Trophoblast cell (in vitro differentiated cells and primary cell): ENCODE measurements around the gene LRRC31.

ENCODE experiments used
- DNase-seq, 2 donors: peaks; one replicate each; pipeline ENCODE4 v3.0.0-alpha.2; 2016
- H2AFZ ChIP-seq: 2 replicates; pipeline ENCODE4 v1.6.1; 2013; ENCODE audit warnings: low read length, moderate library complexity, mild to moderate bottlenecking; ENCODE audit not compliant: insufficient read depth, poor library complexity
- H2AK5ac ChIP-seq: 2 replicates; pipeline ENCODE4 v1.6.1; 2013; ENCODE audit warnings: mild to moderate bottlenecking, low read length
- H2BK120ac ChIP-seq: 2 replicates; pipeline ENCODE4 v1.6.1; 2013; ENCODE audit warnings: low read length, mild to moderate bottlenecking, moderate library complexity; ENCODE audit not compliant: insufficient read depth, poor library complexity
- H2BK12ac ChIP-seq: 2 replicates; pipeline ENCODE4 v1.6.1; 2013; ENCODE audit warnings: mild to moderate bottlenecking, low read length, moderate library complexity
- H2BK5ac ChIP-seq: 2 replicates; pipeline ENCODE4 v1.6.1; 2013; ENCODE audit warnings: low read length, low read depth, moderate library complexity, mild to moderate bottlenecking; ENCODE audit not compliant: poor library complexity
- H3K14ac ChIP-seq: 2 replicates; pipeline ENCODE4 v1.6.1; 2013; ENCODE audit warnings: mild to moderate bottlenecking, low read length
- H3K18ac ChIP-seq: 2 replicates; pipeline ENCODE4 v1.6.1; 2013; ENCODE audit warnings: mild to moderate bottlenecking, low read length
- H3K23ac ChIP-seq: 2 replicates; pipeline ENCODE4 v1.6.1; 2013; ENCODE audit warnings: low read length
- H3K27ac ChIP-seq: 2 replicates; pipeline ENCODE4 v1.5.1; 2013; ENCODE audit warnings: low read depth, mild to moderate bottlenecking, inconsistent platforms, low read length, moderate library complexity
- H3K27me3 ChIP-seq: 2 replicates; pipeline ENCODE4 v1.6.1; 2013; ENCODE audit warnings: inconsistent platforms, mild to moderate bottlenecking, low read length, moderate library complexity; ENCODE audit not compliant: insufficient read depth
- H3K36me3 ChIP-seq, 2 experiments: 1 replicate in 1 of 2; 2 replicates in 1 of 2; pipeline ENCODE4 v1.6.1; 2013; ENCODE audit warnings: low read length in 2 of 2, mild to moderate bottlenecking in 2 of 2, moderate library complexity in 1 of 2; ENCODE audit not compliant: insufficient read depth in 2 of 2, control insufficient read depth in 1 of 2
- H3K4ac ChIP-seq: 2 replicates; pipeline ENCODE4 v1.6.1; 2013; ENCODE audit warnings: low read depth, mild to moderate bottlenecking, low read length, moderate library complexity
- H3K4me1 ChIP-seq, 2 experiments: 1 replicate in 1 of 2; 2 replicates in 1 of 2; pipeline ENCODE4 v1.6.1; 2013; ENCODE audit warnings: low read length in 2 of 2, mild to moderate bottlenecking in 2 of 2, moderate library complexity in 1 of 2; ENCODE audit not compliant: insufficient read depth in 2 of 2, control insufficient read depth in 1 of 2
- H3K4me2 ChIP-seq: 2 replicates; pipeline ENCODE4 v1.6.1; 2013; ENCODE audit warnings: inconsistent platforms, mild to moderate bottlenecking, low read length, moderate library complexity
- H3K4me3 ChIP-seq: 2 replicates; pipeline ENCODE4 v1.5.1; 2013; ENCODE audit warnings: mild to moderate bottlenecking, low read depth, low read length, inconsistent platforms
- H3K79me1 ChIP-seq: one replicate; pipeline ENCODE4 v1.6.1; 2013; ENCODE audit warnings: low read length
- H3K79me2 ChIP-seq: 2 replicates; pipeline ENCODE4 v1.6.1; 2013; ENCODE audit warnings: low read length, mild to moderate bottlenecking; ENCODE audit not compliant: control insufficient read depth, insufficient read depth, poor library complexity
- H3K9ac ChIP-seq: 2 replicates; pipeline ENCODE4 v1.6.1; 2013; ENCODE audit warnings: mild to moderate bottlenecking, low read length
- H3K9me3 ChIP-seq: 2 replicates; pipeline ENCODE4 v1.6.1; 2013; ENCODE audit warnings: low read depth, mild to moderate bottlenecking, control low read depth, inconsistent platforms, low read length; ENCODE audit not compliant: insufficient read depth
- H4K12ac ChIP-seq: 2 replicates; pipeline ENCODE4 v1.6.1; 2013; ENCODE audit warnings: low read depth, mild to moderate bottlenecking, low read length, moderate library complexity
- H4K8ac ChIP-seq: 2 replicates; pipeline ENCODE4 v1.6.1; 2013; ENCODE audit warnings: low read depth, mild to moderate bottlenecking, low read length, moderate library complexity
- H4K91ac ChIP-seq: one replicate; pipeline ENCODE4 v1.6.1; 2013; ENCODE audit warnings: low read depth, mild to moderate bottlenecking, low read length, moderate library complexity
- WGBS: extraction: QIAGEN DNeasy Blood & Tissue Kit; methylation state at CpG from one replicate; pipeline ENCODE4 v1.1.7; 2013; ENCODE audit warnings: missing lambda C conversion rate; ENCODE audit not compliant: insufficient read length, insufficient coverage; ENCODE audit errors: extremely low coverage; 5-methylcytosine and 5-hydroxymethylcytosine counted together

LRRC31 gene

DNA sequence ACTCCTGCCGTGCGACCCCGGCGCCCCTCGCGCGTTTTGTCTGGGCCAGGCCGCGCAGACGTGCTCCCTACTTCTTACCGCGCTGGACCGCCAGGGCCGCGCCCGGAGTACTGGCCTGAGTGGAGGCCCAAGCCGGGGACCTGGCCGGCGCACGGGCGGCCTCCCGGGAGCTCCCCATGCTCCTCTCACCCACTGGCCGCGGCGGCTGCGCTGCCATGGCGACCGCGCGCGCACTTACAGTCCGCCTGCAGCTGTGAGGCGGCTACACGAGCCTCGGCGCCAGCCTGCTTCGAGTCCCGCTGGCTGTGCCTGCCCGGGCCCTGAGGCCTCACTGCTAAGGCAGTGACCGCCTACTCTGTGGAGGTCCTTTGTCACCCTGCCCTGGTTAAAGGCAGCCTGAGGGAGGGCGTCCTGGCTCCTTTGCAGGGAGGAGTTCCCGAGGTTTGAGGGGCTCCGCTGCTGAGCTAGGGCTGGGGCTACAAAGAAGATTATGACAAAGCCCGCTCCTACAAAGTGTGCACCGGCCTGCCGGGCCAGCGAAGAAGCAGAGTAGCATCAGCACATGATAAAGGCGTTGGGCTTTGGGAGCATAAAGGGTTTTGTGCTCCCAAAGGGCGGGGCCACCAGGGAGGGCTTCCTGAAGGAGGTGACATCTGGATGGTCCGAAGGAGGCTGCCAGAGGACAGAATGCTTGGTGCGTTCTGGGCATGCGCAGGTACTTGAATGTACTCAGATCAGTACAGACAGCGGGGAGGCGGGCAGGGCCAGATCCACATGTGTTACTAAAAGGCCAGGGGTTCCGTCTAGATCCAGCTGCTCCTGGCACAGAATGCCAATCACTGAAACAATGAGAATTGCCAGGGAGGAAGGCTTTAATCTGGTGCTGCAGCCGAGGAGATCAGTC lies 57.2 kb downstream of the LRRC31 start, which contains the start of the genes LRRC34 and LRRIQ4:
Gene LRRC34, minus strand, starts transcription at position 573 of the 904 bp plus-strand sequence. Its CDS starts 356 bp downstream, at position 217.
Gene LRRIQ4, plus strand, starts transcription at position 539 of the 904 bp plus-strand sequence. CDS start 9,052 bp downstream, outside the sequence.
- no peak within 1 kb of the TSS for H2AK5ac ChIP-seq
- no CpG with 5 or more reads among the region's 56 CpGs for WGBS

DNA sequence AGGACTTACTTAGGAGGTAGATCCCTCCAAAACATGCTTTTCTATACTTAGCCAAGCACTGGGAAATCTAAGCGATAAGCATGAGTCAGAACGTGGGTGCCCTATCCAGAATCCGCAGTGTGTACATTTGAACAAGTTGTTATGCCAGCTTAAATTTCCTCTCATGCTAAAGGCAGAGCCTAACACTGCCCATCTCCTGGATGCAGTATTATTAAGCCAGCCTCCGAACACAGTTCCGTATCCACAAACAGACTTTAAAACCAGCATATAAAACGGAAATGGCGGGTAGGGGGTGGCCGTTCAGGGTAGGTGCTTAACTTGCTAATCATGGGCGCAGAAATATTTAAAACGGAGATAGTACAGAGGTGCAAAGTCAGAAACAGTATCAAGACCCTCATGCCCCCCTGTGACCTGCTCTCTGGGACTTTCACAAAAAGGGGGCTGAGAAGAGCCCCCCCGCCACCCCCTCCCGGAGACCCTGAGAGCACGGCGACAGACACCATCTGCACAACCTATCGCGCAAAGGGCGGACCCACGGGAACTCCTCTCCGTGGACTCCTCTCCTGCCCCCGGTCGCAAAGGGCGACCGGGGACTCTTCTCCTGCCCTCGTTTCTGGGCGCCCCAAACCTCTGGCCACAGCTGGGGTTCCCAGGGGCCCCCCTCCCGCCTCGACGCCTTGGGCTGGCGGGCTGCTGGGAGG lies 58.0 kb downstream of the LRRC31 start:
- H3K4me3 ChIP-seq, result peak overlapping the region; percentile 69
- no peak for DNase-seq
- no peak overlapping the region for H3K23ac ChIP-seq
- H3K4ac ChIP-seq, result no peak overlapping the region
- peak overlapping the region; percentile 50 for H4K8ac ChIP-seq
- no peak overlapping the region for H2AK5ac ChIP-seq
- WGBS, result no CpG with 5 or more reads among the region's 29 CpGs
- H4K12ac ChIP-seq, result no peak overlapping the region
- no peak overlapping the region for H2BK120ac ChIP-seq
- H3K18ac ChIP-seq, result no peak overlapping the region
- no peaks in the 10 kb centered on the region for H3K27me3 ChIP-seq
- H3K36me3 ChIP-seq, result no peaks in the 10 kb centered on the region
- H3K9ac ChIP-seq, result no peak overlapping the region
- no peaks in the 10 kb centered on the region for H3K9me3 ChIP-seq
- peak overlapping the region; percentile 73 for H3K4me2 ChIP-seq
- no peak overlapping the region for H2BK12ac ChIP-seq
- no peak overlapping the region for H2BK5ac ChIP-seq
- H3K79me2 ChIP-seq, result no peaks in the 10 kb centered on the region
- peaks cover 0 to 3% of the 10 kb centered on the region in 2 experiments for H3K4me1 ChIP-seq
- H3K14ac ChIP-seq, result peak overlapping the region; percentile 60
- H3K27ac ChIP-seq, result no peak overlapping the region
- peak overlapping the region; percentile 63 for H4K91ac ChIP-seq
- peaks cover 2% of the 10 kb centered on the region for H3K79me1 ChIP-seq
- peak overlapping the region; percentile 45 for H2AFZ ChIP-seq

More for the DNA sequence above, 57.2 kb downstream of the LRRC31 start, which contains the start of the genes LRRC34 and LRRIQ4:
- H3K9me3 ChIP-seq, result no peaks in the 10 kb centered on the region
- no peak within 1 kb of the TSS for H3K9ac ChIP-seq
- DNase-seq, result peak; percentile 13 to 57
- H3K4me2 ChIP-seq, result peak within 1 kb of the TSS; percentile 73
- H2BK12ac ChIP-seq, result no peak within 1 kb of the TSS
- no peaks in the 10 kb centered on the region for H3K27me3 ChIP-seq
- peak within 1 kb of the TSS; percentile 63 for H4K91ac ChIP-seq
- no peaks in the 10 kb centered on the region for H3K36me3 ChIP-seq
- H3K14ac ChIP-seq, result peak within 1 kb of the TSS; percentile 60
- H2BK120ac ChIP-seq, result no peak within 1 kb of the TSS
- H3K4ac ChIP-seq, result no peak within 1 kb of the TSS
- peaks cover 2% of the 10 kb centered on the region for H3K79me1 ChIP-seq
- peak within 1 kb of the TSS; percentile 14 for H3K18ac ChIP-seq
- H2AFZ ChIP-seq, result peak within 1 kb of the TSS; percentile 45
- peak within 1 kb of the TSS; percentile 21 for H4K12ac ChIP-seq
- peaks cover 0 to 3% of the 10 kb centered on the region in 2 experiments for H3K4me1 ChIP-seq
- no peaks in the 10 kb centered on the region for H3K79me2 ChIP-seq
- H3K4me3 ChIP-seq, result peak within 1 kb of the TSS; percentile 69
- H3K27ac ChIP-seq, result no peak within 1 kb of the TSS
- no peak within 1 kb of the TSS for H3K23ac ChIP-seq
- peak within 1 kb of the TSS; percentile 50 for H4K8ac ChIP-seq
- H2BK5ac ChIP-seq, result no peak within 1 kb of the TSS

DNA sequence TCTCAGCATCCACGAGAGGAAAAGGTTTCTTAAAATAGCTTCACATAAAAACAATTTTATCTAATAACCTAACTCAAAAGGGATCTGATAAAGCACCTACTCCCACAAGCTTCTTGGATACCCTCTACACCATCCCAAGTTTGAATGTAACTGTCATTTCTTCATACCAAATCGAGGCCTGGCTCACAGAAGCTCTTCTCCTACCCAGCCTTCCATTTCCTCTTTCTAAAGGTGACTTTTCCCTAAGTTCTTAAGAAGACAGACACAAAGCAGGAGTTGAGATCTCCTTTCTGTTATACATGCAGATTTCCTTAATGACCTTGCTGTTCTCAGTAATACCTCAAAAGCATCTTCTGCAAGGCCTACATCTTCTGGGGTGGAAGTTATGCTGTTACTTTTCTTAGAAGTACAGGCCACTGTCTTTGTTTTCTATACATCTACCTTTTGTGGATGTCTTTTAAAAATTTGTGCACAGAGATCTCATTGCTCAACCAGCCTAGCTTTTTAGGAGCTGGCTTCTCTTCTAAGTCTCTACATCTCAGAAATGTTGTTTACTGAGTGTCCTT lies 60.4 kb downstream of the LRRC31 start:
- no peak overlapping the region for H3K4me2 ChIP-seq

DNA sequence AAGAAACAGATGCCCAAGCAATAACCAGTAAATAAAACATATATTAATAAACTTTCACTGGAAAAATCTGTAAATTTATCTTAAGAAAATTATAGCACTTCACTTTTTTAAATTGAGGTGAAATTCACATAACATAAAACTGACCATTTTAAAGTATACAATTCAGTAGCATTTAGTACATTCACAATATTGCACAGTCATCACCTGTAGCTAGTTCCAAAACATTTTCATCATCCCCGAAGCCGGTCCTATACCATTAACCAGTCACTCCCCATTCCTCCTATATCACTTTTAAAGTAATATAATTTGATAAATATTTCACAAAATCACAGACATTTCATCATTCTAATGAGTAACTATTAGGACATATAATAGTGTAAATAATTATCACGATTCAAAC lies 65.1 kb downstream of the LRRC31 start:
- H3K27ac ChIP-seq, result no peak overlapping the region
- WGBS, result no CpG with 5 or more reads among the region's 3 CpGs
- no peak overlapping the region for H3K14ac ChIP-seq
- no peak overlapping the region for H2AFZ ChIP-seq
- no peak overlapping the region for H2AK5ac ChIP-seq
- H3K9ac ChIP-seq, result no peak overlapping the region
- no peak overlapping the region for H3K4me2 ChIP-seq
- H3K9me3 ChIP-seq, result no peaks in the 10 kb centered on the region
- H4K12ac ChIP-seq, result no peak overlapping the region
- no peak overlapping the region for H4K91ac ChIP-seq
- H3K79me1 ChIP-seq, result no peaks in the 10 kb centered on the region
- H3K79me2 ChIP-seq, result no peaks in the 10 kb centered on the region
- H3K18ac ChIP-seq, result no peak overlapping the region
- H2BK120ac ChIP-seq, result no peak overlapping the region
- no peaks in the 10 kb centered on the region for H3K4me1 ChIP-seq
- no peak overlapping the region for H3K23ac ChIP-seq
- no peak overlapping the region for H3K4ac ChIP-seq
- H2BK5ac ChIP-seq, result no peak overlapping the region
- no peak overlapping the region for H4K8ac ChIP-seq
- H3K4me3 ChIP-seq, result no peak overlapping the region
- no peaks in the 10 kb centered on the region for H3K27me3 ChIP-seq
- peaks cover 2% of the 10 kb centered on the region in 2 experiments for H3K36me3 ChIP-seq
- no peak for DNase-seq
- no peak overlapping the region for H2BK12ac ChIP-seq

More for the DNA sequence above, 60.4 kb downstream of the LRRC31 start:
- no peak overlapping the region for H2BK5ac ChIP-seq
- H3K14ac ChIP-seq, result no peak overlapping the region
- no CpG with 5 or more reads among the region's 2 CpGs for WGBS
- no peaks in the 10 kb centered on the region for H3K9me3 ChIP-seq
- DNase-seq, result no peak
- no peaks in the 10 kb centered on the region for H3K27me3 ChIP-seq
- H3K79me1 ChIP-seq, result peaks cover 2% of the 10 kb centered on the region
- H3K4me1 ChIP-seq, result peaks cover 0 to 3% of the 10 kb centered on the region in 2 experiments
- H3K36me3 ChIP-seq, result no peaks in the 10 kb centered on the region
- no peak overlapping the region for H3K4ac ChIP-seq
- no peak overlapping the region for H4K8ac ChIP-seq
- no peak overlapping the region for H2BK120ac ChIP-seq
- no peak overlapping the region for H2AK5ac ChIP-seq
- no peak overlapping the region for H2AFZ ChIP-seq
- H4K91ac ChIP-seq, result no peak overlapping the region
- H3K79me2 ChIP-seq, result no peaks in the 10 kb centered on the region
- H3K9ac ChIP-seq, result no peak overlapping the region
- H3K23ac ChIP-seq, result no peak overlapping the region
- no peak overlapping the region for H3K4me3 ChIP-seq
- H2BK12ac ChIP-seq, result no peak overlapping the region
- no peak overlapping the region for H4K12ac ChIP-seq
- no peak overlapping the region for H3K18ac ChIP-seq
- H3K27ac ChIP-seq, result no peak overlapping the region
